IPS-11a (cell line): Measurements from ENCODE around the gene GPSM1.
"Not testable (repeated sequence)": the region's sequence is repeated elsewhere in the genome, so short reads cannot be mapped to it uniquely, and the experiment has no call there.

Source experiments
- H3K4me3 ChIP-seq: one replicate; pipeline ENCODE4 v1.5.1; 2013; ENCODE audit warnings: low read depth, low read length, control low read depth

The GPSM1 gene

GRCh38 chr9:136316896-136317676 is 10.3 kb upstream of the GPSM1 start:
- no peak overlapping the region for H3K4me3 ChIP-seq

- no peak overlapping the region for H3K4me3 ChIP-seq
These were observed 9.6 kb upstream of the GPSM1 start for GRCh38 chr9:136317695-136318094.

- no peak overlapping the region for H3K4me3 ChIP-seq
These were observed 9.1 kb upstream of the GPSM1 start for GRCh38 chr9:136318111-136318775.

- H3K4me3 ChIP-seq, result no peak overlapping the region
These were observed 8.5 kb upstream of the GPSM1 start for GRCh38 chr9:136318776-136319241.

GRCh38 chr9:136319244-136319643 is 8.1 kb upstream of the GPSM1 start:
- not testable (repeated sequence) for H3K4me3 ChIP-seq

GRCh38 chr9:136319955-136320354 is 7.4 kb upstream of the GPSM1 start:
- not testable (repeated sequence) for H3K4me3 ChIP-seq

GRCh38 chr9:136320972-136321371 is 6.4 kb upstream of the GPSM1 start:
- H3K4me3 ChIP-seq, result not testable (repeated sequence)

GRCh38 chr9:136321561-136321960 is 5.8 kb upstream of the GPSM1 start:
- H3K4me3 ChIP-seq, result no peak overlapping the region

- no peak overlapping the region for H3K4me3 ChIP-seq
These were observed 4.5 kb upstream of the GPSM1 start for GRCh38 chr9:136322756-136323330.

GRCh38 chr9:136323371-136323789 is 4.0 kb upstream of the GPSM1 start:
- H3K4me3 ChIP-seq, result no peak overlapping the region

GRCh38 chr9:136324501-136325300 is 2.6 kb upstream of the GPSM1 start:
- H3K4me3 ChIP-seq, result no peak overlapping the region

GRCh38 chr9:136325358-136325757 is 2.0 kb upstream of the GPSM1 start:
- no peak overlapping the region for H3K4me3 ChIP-seq

GRCh38 chr9:136326061-136326760 is 1.1 kb upstream of the GPSM1 start:
- H3K4me3 ChIP-seq, result no peak overlapping the region

- H3K4me3 ChIP-seq, result no peak overlapping the region
These were observed 507 bp upstream of the GPSM1 start for GRCh38 chr9:136326761-136327303.

- H3K4me3 ChIP-seq, result peak overlapping the region; percentile 24
These were observed 777 bp downstream of the GPSM1 start for GRCh38 chr9:136328011-136328621.

GRCh38 chr9:136328622-136329041 is 1.3 kb downstream of the GPSM1 start:
- H3K4me3 ChIP-seq, result no peak overlapping the region

GRCh38 chr9:136329211-136329627 is 1.9 kb downstream of the GPSM1 start:
- no peak overlapping the region for H3K4me3 ChIP-seq

GRCh38 chr9:136329636-136330405 is 2.5 kb downstream of the GPSM1 start:
- H3K4me3 ChIP-seq, result no peak overlapping the region

- no peak overlapping the region for H3K4me3 ChIP-seq
These were observed 3.2 kb downstream of the GPSM1 start for GRCh38 chr9:136330406-136330990.
